HG02678 (cell line): ENCODE results near the gene DLAT.
"Not testable (repeated sequence)": the region's sequence is repeated elsewhere in the genome, so short reads cannot be mapped to it uniquely, and the experiment has no call there.

Experiments used
- ATAC-seq: cut with Tn5 transposase; IDR thresholded peaks from one replicate; pipeline ENCODE4 v1.9.1; 2021; ENCODE audit warnings: mild to moderate bottlenecking, moderate library complexity; ENCODE audit not compliant: unreplicated experiment

Gene DLAT

GRCh38 chr11:112046647-112047046, 21.4 kb downstream of the DLAT start:
- ATAC-seq, result not testable (repeated sequence)

- ATAC-seq, result not testable (repeated sequence)
Observed at GRCh38 chr11:112048256-112048655, 23.0 kb downstream of the DLAT start.

GRCh38 chr11:112049777-112050176, 24.6 kb downstream of the DLAT start:
- no peak for ATAC-seq

GRCh38 chr11:112050721-112051120, 25.5 kb downstream of the DLAT start:
- peak; percentile 93 for ATAC-seq

GRCh38 chr11:112051768-112052167, 26.6 kb downstream of the DLAT start:
- no peak for ATAC-seq

GRCh38 chr11:112057170-112057569, 32.0 kb downstream of the DLAT start:
- no peak for ATAC-seq

GRCh38 chr11:112058103-112058502, 32.9 kb downstream of the DLAT start:
- no peak for ATAC-seq

- ATAC-seq, result no peak
Observed at GRCh38 chr11:112062923-112063322, 37.7 kb downstream of the DLAT start.

GRCh38 chr11:112073941-112074811, 49.0 kb downstream of the DLAT start, which contains the start of the genes NKAPD1 and PIH1D2:
TSS of gene NKAPD1 (plus strand) at chr11:112074299. CDS start at chr11:112075575, 1,276 bp downstream.
TSS of gene PIH1D2 (minus strand) at chr11:112074017. CDS start at chr11:112073174, 843 bp downstream.
- peak; percentile 89 for ATAC-seq

GRCh38 chr11:112082729-112083128, 57.5 kb downstream of the DLAT start:
- ATAC-seq, result no peak

GRCh38 chr11:112085822-112086421, 60.7 kb downstream of the DLAT start:
- peak; percentile 24 for ATAC-seq

GRCh38 chr11:112086422-112087191, 61.4 kb downstream of the DLAT start, which contains the start of the genes SDHD and TIMM8B:
TSS of gene SDHD (plus strand) at chr11:112086873. CDS start at chr11:112086908, 35 bp downstream.
TSS of gene TIMM8B (minus strand) at chr11:112086756. CDS start at chr11:112086723, 33 bp downstream.
- peak; percentile 92 for ATAC-seq

- ATAC-seq, result no peak
Observed at GRCh38 chr11:112087212-112087611, 62.0 kb downstream of the DLAT start.

GRCh38 chr11:112095302-112095701, 70.1 kb downstream of the DLAT start:
- not testable (repeated sequence) for ATAC-seq

- ATAC-seq, result no peak
Observed at GRCh38 chr11:112096194-112096593, 71.0 kb downstream of the DLAT start.

GRCh38 chr11:112097734-112098528, 72.7 kb downstream of the DLAT start:
- no peak for ATAC-seq

GRCh38 chr11:112100462-112100861, 75.3 kb downstream of the DLAT start:
- no peak for ATAC-seq

GRCh38 chr11:112103446-112103845, 78.2 kb downstream of the DLAT start:
- no peak for ATAC-seq

- ATAC-seq, result no peak
Observed at GRCh38 chr11:112106070-112106469, 80.9 kb downstream of the DLAT start.
